ENCODE results near the gene NDUFA8.
"Not testable (repeated sequence)": the region's sequence is repeated elsewhere in the genome, so short reads cannot be mapped to it uniquely, and the experiment has no call there.

Gene NDUFA8

GRCh38 chr9:122119166-122119521 lies 40.4 kb downstream of the NDUFA8 start:
- DNase-seq = no peak

- DNase-seq = no peak
Measured at GRCh38 chr9:122118343-122119165, 41.0 kb downstream of the NDUFA8 start.

- not testable (repeated sequence) for DNase-seq
Measured at GRCh38 chr9:122117241-122117640, 42.3 kb downstream of the NDUFA8 start.

- no peak for DNase-seq
Measured at GRCh38 chr9:122116448-122117173, 43.0 kb downstream of the NDUFA8 start.

GRCh38 chr9:122116040-122116439 lies 43.5 kb downstream of the NDUFA8 start:
- no peak for DNase-seq

- DNase-seq = no peak
Measured at GRCh38 chr9:122115176-122116035, 44.2 kb downstream of the NDUFA8 start.

GRCh38 chr9:122113574-122113973 lies 46.0 kb downstream of the NDUFA8 start:
- DNase-seq = no peak

GRCh38 chr9:122112238-122112637 lies 47.3 kb downstream of the NDUFA8 start:
- no peak for DNase-seq

- no peak for DNase-seq
Measured at GRCh38 chr9:122111413-122112085, 48.0 kb downstream of the NDUFA8 start.

- no peak for DNase-seq
Measured at GRCh38 chr9:122110100-122110833, 49.3 kb downstream of the NDUFA8 start.

GRCh38 chr9:122109035-122109813 lies 50.4 kb downstream of the NDUFA8 start:
- no peak for DNase-seq

- DNase-seq = no peak
Measured at GRCh38 chr9:122107291-122107805, 52.2 kb downstream of the NDUFA8 start.

GRCh38 chr9:122106576-122106975 lies 53.0 kb downstream of the NDUFA8 start:
- DNase-seq = no peak

- DNase-seq = no peak
Measured at GRCh38 chr9:122103985-122104384, 55.6 kb downstream of the NDUFA8 start.

GRCh38 chr9:122102156-122102555 lies 57.4 kb downstream of the NDUFA8 start:
- DNase-seq = no peak

- DNase-seq = no peak
Measured at GRCh38 chr9:122100756-122101155, 58.8 kb downstream of the NDUFA8 start.

- peak; percentile 78 for DNase-seq
Measured at GRCh38 chr9:122099271-122099869, 60.2 kb downstream of the NDUFA8 start.

GRCh38 chr9:122097679-122098315 lies 61.8 kb downstream of the NDUFA8 start:
- DNase-seq = no peak

GRCh38 chr9:122096620-122097415 lies 62.8 kb downstream of the NDUFA8 start:
- DNase-seq = no peak
